Memory B cell (primary cell): ENCODE measurements around the gene SH3PXD2B.

Experiments
- ATAC-seq: fragments of 150-1000 bp; cut with Tn5 transposase; 2 replicates; pipeline ENCODE4 v1.10.0; 2021; ENCODE audit warnings: low read depth, mild to moderate bottlenecking, moderate library complexity
- DNase-seq, 2 donors: peaks; one replicate each; pipeline ENCODE4 v3.0.0; 2022; ENCODE audit warnings: low spot score in 2 of 2
- H3K27ac Mint-ChIP-seq: one replicate; pipeline ENCODE4 v1.8.0; 2022; ENCODE audit warnings: mild to moderate bottlenecking, moderate library complexity, mixed read lengths
- H3K27me3 Mint-ChIP-seq: one replicate; pipeline ENCODE4 v1.8.0; 2022; ENCODE audit warnings: mixed read lengths
- H3K36me3 Mint-ChIP-seq: one replicate; pipeline ENCODE4 v1.8.0; 2022; ENCODE audit warnings: mild to moderate bottlenecking, mixed read lengths
- H3K4me1 Mint-ChIP-seq: one replicate; pipeline ENCODE4 v1.8.0; 2022; ENCODE audit warnings: mixed read lengths
- H3K4me3 Mint-ChIP-seq: one replicate; pipeline ENCODE4 v1.8.0; 2022; ENCODE audit warnings: mild to moderate bottlenecking, moderate library complexity, mixed read lengths
- H3K9me3 Mint-ChIP-seq: one replicate; pipeline ENCODE4 v1.8.0; 2022; ENCODE audit warnings: mixed read lengths

Gene SH3PXD2B

DNA sequence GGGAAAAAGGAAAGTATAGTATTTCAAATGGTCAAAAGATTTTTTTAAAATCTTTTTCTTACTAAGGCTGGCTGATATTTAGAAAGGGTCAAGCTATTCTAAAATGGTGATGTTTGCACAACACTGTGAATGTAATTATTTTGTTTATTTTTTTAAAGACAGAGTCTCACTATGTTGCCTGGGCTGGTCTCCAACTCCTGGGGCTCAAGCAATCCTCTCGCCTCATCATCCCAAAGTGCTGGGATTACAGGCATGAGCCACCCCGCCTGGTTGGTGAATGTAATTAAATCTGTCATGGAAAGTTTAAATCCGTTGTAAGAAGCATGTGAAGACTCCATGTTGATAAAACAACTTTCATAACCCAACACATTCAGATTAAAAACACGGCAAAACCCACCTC is 173.4 kb downstream of the SH3PXD2B start:
- Mint-ChIP-seq H3K9me3 (no peaks in the 10 kb centered on the region), H3K36me3 (peaks cover 3% of the 10 kb centered on the region), H3K4me3 (no peak overlapping the region), H3K4me1 (peaks cover 11% of the 10 kb centered on the region), H3K27ac (no peak overlapping the region), H3K27me3 (no peaks in the 10 kb centered on the region)
- DNase-seq (no peak), ATAC-seq (no peak)

DNA sequence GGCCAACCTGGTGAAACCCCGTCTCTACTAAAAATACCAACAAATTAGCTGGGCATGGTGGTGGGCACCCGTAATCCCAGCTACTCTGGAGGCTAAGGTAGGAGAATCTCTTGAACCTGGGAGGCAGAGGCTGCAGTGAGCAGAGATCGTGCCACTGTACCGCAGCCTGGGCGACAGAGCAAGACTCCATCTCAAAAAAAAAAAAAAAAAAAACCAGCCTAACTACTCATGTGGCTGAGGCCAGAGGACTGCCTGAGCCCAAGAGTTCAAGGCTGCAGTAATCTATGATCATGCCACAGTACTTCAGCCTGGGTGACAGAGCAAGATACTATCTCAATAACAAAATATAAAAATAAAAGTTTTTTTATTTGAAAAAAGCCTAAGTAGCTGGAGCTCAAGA is 174.0 kb downstream of the SH3PXD2B start:
- Mint-ChIP-seq H3K27me3 (no peaks in the 10 kb centered on the region), H3K36me3 (peaks cover 3% of the 10 kb centered on the region), H3K9me3 (no peaks in the 10 kb centered on the region), H3K4me3 (no peak overlapping the region), H3K4me1 (peaks cover 17% of the 10 kb centered on the region), H3K27ac (no peak overlapping the region)
- DNase-seq (no peak), ATAC-seq (no peak)

DNA sequence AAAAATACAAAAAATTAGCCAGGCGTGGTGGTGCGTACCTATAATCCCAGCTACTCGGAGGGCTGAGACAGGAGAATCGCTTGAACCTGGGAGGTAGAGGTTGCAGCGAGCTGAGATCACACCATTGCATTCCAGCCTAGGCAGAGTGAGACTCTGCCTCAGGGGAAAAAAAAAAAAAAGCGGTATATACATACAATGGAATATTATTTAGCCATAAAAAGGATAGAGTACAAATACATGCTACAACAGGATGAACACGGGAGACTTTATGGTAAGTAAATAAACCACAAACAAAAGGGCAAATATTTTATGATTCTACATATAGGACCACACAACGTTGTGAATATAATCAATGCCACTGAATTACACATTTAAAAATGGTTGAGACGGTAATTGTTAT is 176.0 kb downstream of the SH3PXD2B start:
- H3K36me3 Mint-ChIP-seq, result peaks cover 3% of the 10 kb centered on the region
- H3K4me1 Mint-ChIP-seq, result peaks cover 23% of the 10 kb centered on the region
- H3K9me3 Mint-ChIP-seq, result no peaks in the 10 kb centered on the region
- ATAC-seq, result no peak
- no peak for DNase-seq
- H3K4me3 Mint-ChIP-seq, result no peak overlapping the region
- H3K27me3 Mint-ChIP-seq, result no peaks in the 10 kb centered on the region
- H3K27ac Mint-ChIP-seq, result no peak overlapping the region

GRCh38 chr5:172276214-172276613 is 178.1 kb downstream of the SH3PXD2B start:
- Mint-ChIP-seq H3K27me3 (no peaks in the 10 kb centered on the region), H3K9me3 (no peaks in the 10 kb centered on the region), H3K4me1 (peaks cover 20% of the 10 kb centered on the region), H3K4me3 (no peak overlapping the region), H3K27ac (peak overlapping the region; percentile 36), H3K36me3 (peaks cover 5% of the 10 kb centered on the region)
- ATAC-seq (no peak), DNase-seq (no peak)
